HepG2 (cell line): ENCODE results near the gene EPC1. TPM values are rescaled to one million over a fixed set of nuclear protein-coding genes. Genes with fewer than 3 reads are reported as not detected.

Experiments used
- AGO2 ChIP-seq: fragments of 200-400 bp; formaldehyde crosslinking; optimal IDR thresholded peaks from 2 replicates; pipeline ENCODE3; 2017; ENCODE audit warnings: mild to moderate bottlenecking, low read depth, low read length, moderate library complexity
- ARID4A ChIP-seq: sonication (generic); formaldehyde crosslinking; IDR thresholded peaks from 2 replicates; pipeline ENCODE4 v1.5.0; 2020; ENCODE audit warnings: mild to moderate bottlenecking, missing genetic modification reagents, borderline replicate concordance
- CENPBD1 ChIP-seq: sonication (generic); formaldehyde crosslinking; IDR thresholded peaks from 2 replicates; pipeline ENCODE4 v1.8.0; 2022; ENCODE audit warnings: missing genetic modification reagents, low read depth, mild to moderate bottlenecking, borderline replicate concordance
- FOXO1 ChIP-seq: sonication (generic); formaldehyde crosslinking; IDR thresholded peaks from 2 replicates; pipeline ENCODE4 v1.4.0; 2020; ENCODE audit warnings: missing genetic modification reagents
- HNF4G ChIP-seq, 2 experiments: sonication (generic) in 1 of 2; formaldehyde crosslinking in 1 of 2; IDR thresholded peaks; 2 replicates each; pipeline versions ENCODE4 v1.4.0 to v1.6.1; 2011 to 2020; ENCODE audit warnings: borderline replicate concordance in 2 of 2, low read depth in 2 of 2, mild to moderate bottlenecking in 2 of 2, low read length in 1 of 2, missing genetic modification reagents in 1 of 2, moderate library complexity in 1 of 2
- HOMEZ ChIP-seq: IDR thresholded peaks from 2 replicates; pipeline ENCODE4 v1.6.1; 2016; ENCODE audit warnings: low read depth
- KDM4B ChIP-seq: sonication (generic); formaldehyde crosslinking; IDR thresholded peaks from 2 replicates; pipeline ENCODE4 v1.4.0; 2020; ENCODE audit warnings: missing genetic modification reagents
- KMT2A ChIP-seq: sonication (generic); formaldehyde crosslinking; IDR thresholded peaks from 2 replicates; pipeline ENCODE4 v1.4.0; 2020; ENCODE audit warnings: missing genetic modification reagents
- PPARG ChIP-seq: conservative IDR thresholded peaks from 2 replicates; pipeline ENCODE4 v1.6.1; 2016; ENCODE audit warnings: missing biosample characterization, missing genetic modification reagents
- RFX1 ChIP-seq: fragments of 450-650 bp; IDR thresholded peaks from 2 replicates; pipeline ENCODE4 v1.6.1; 2017
- SIX4 ChIP-seq: sonication (generic); formaldehyde crosslinking; IDR thresholded peaks from 2 replicates; pipeline ENCODE4 v1.4.0; 2020; ENCODE audit warnings: missing genetic modification reagents
- SRSF9 ChIP-seq: fragments of 200-400 bp; formaldehyde crosslinking; IDR thresholded peaks from 2 replicates; pipeline ENCODE4 v1.6.1; 2018; ENCODE audit warnings: borderline replicate concordance, mild to moderate bottlenecking, low read depth, low read length; ENCODE audit not compliant: insufficient read depth, poor library complexity, severe bottlenecking
- XBP1 ChIP-seq: sonication (generic); formaldehyde crosslinking; IDR thresholded peaks from 2 replicates; pipeline ENCODE4 v1.5.0; 2020; ENCODE audit warnings: missing genetic modification reagents
- ZFP62 ChIP-seq: sonication (generic); formaldehyde crosslinking; IDR thresholded peaks from 2 replicates; pipeline ENCODE4 v1.4.0; 2020; ENCODE audit warnings: missing genetic modification reagents
- ZKSCAN5 ChIP-seq: sonication (generic); formaldehyde crosslinking; IDR thresholded peaks from 2 replicates; pipeline ENCODE4 v1.5.1; 2020; ENCODE audit warnings: mild to moderate bottlenecking, missing genetic modification reagents
- ZNF180 ChIP-seq: sonication (generic); formaldehyde crosslinking; IDR thresholded peaks from 2 replicates; pipeline ENCODE4 v1.4.0; 2020; ENCODE audit warnings: low read depth, missing genetic modification reagents, borderline replicate concordance
- ZNF253 ChIP-seq: sonication (generic); formaldehyde crosslinking; IDR thresholded peaks from 2 replicates; pipeline ENCODE4 v1.8.0; 2022; ENCODE audit warnings: mild to moderate bottlenecking, missing genetic modification reagents, borderline replicate concordance
- ZNF513 ChIP-seq: sonication (generic); formaldehyde crosslinking; conservative IDR thresholded peaks from 2 replicates; pipeline ENCODE4 v1.5.0; 2020; ENCODE audit warnings: missing genetic modification reagents
- ZNF550 ChIP-seq: sonication (generic); formaldehyde crosslinking; IDR thresholded peaks from 2 replicates; pipeline ENCODE4 v1.4.0; 2020; ENCODE audit warnings: mild to moderate bottlenecking, missing genetic modification reagents, borderline replicate concordance
- ZNF572 ChIP-seq: sonication (generic); formaldehyde crosslinking; IDR thresholded peaks from 2 replicates; pipeline ENCODE4 v1.5.1; 2020; ENCODE audit warnings: mild to moderate bottlenecking, missing genetic modification reagents
- polyA plus RNA-seq, 8 experiments: library from polyadenylated mRNA; depleted of rRNA in 3 of 8; stranded (reverse) in 7 of 8; unstranded in 1 of 8; fragments of >200 nt; fragmentation: Illumina TruSeq in 4 of 8; extraction: Trizol in 4 of 8; gene quantifications; 2 replicates each; pipeline versions ENCODE4 v1.2.1 to v1.2.3, GENCODE V29; 2011 to 2016; ENCODE audit warnings: low read depth in 4 of 8, missing spikeins in 1 of 8, mixed read lengths in 1 of 8; ENCODE audit not compliant: insufficient read depth in 1 of 8
- total RNA-seq, 5 experiments: library from RNA; depleted of rRNA; stranded (reverse); fragments of >200 nt; fragmentation: Illumina TruSeq; extraction: Trizol; gene quantifications; 2 replicates each; pipeline ENCODE4 v1.2.3, GENCODE V29; 2016; ENCODE audit warnings: low read depth in 1 of 5

The EPC1 gene
- total and polyA plus RNA-seq, 2 of the 13 experiments (the other 11 are each of a cell fraction or from before 2014, with no cell fraction given): 28.7 to 44.2 TPM

- TF ChIP-seq ZNF513 (CRISPR knock-in tag) (no peak), ZNF550 (CRISPR knock-in tag) (no peak), HNF4G (IDR thresholded peaks at IDR 0.05; ENCODE audit: borderline replicate concordance, low read depth, low read length) (0 out of 2 replicates have a peak, but pooled peaks have one; percentile 10), HNF4G (CRISPR knock-in tag; IDR thresholded peaks at IDR 0.05; ENCODE audit: borderline replicate concordance, low read depth) (no peak), PPARG (CRISPR knock-in tag) (no peak), ZFP62 (CRISPR knock-in tag) (no peak), ZKSCAN5 (CRISPR knock-in tag) (no peak), HOMEZ (CRISPR knock-in tag) (0 out of 2 replicates have a peak, but pooled peaks have one; percentile 46), XBP1 (no peak), ZNF180 (CRISPR knock-in tag) (no peak), RFX1 (no peak), KDM4B (no peak), KMT2A (CRISPR knock-in tag) (0 out of 2 replicates have a peak, but pooled peaks have one; percentile 31), ARID4A (no peak), ZNF572 (no peak), FOXO1 (CRISPR knock-in tag) (no peak), SIX4 (no peak), SRSF9 (no peak), ZNF253 (CRISPR knock-in tag) (no peak), CENPBD1 (CRISPR knock-in tag) (no peak), AGO2 (no peak)
These were observed 90.1 kb downstream of the EPC1 start (continued) for GRCh38 chr10:32256613-32257437.
